Measurements from ENCODE around the gene TCAIM. TPM values are rescaled to one million over a fixed set of nuclear protein-coding genes. Genes with fewer than 3 reads are reported as not detected.

TCAIM gene
- total and polyA plus RNA-seq, 4 experiments from 2014 or later = 16.7 to 21.8 (median 19.3) TPM

- Histone ChIP-seq H3K27ac (ENCODE audit: low read depth, low read length) (no peak overlapping the region), H3K36me3 (ENCODE audit: insufficient read depth, low read length) (no peaks in the 10 kb centered on the region), H3K4me3 (ENCODE audit: low read length in 2 of 2) (no peak overlapping the region), H3K4me1 (ENCODE audit: insufficient read depth, low read length) (no peaks in the 10 kb centered on the region), H3K9me3 (ENCODE audit: control insufficient read depth in 1 of 2, low read length in 2 of 2) (no peaks in the 10 kb centered on the region), H3K27me3 (ENCODE audit: insufficient read depth, low read length) (no peaks in the 10 kb centered on the region)
- ChIA-PET POLR2A (ENCODE audit: partially characterized antibody) (no interaction called here), CTCF (ENCODE audit: partially characterized antibody) (no interaction called here)
- DNase-seq = no peak
- intact Hi-C loops (cut with micrococcal nuclease) = no loop called here
- H3K36me3 Mint-ChIP-seq = no peaks in the 10 kb centered on the region
- peaks cover 1 to 17% of the 10 kb centered on the region in 2 donors for H3K27me3 Mint-ChIP-seq
- peaks cover 0 to 6% (median 0%) of the 10 kb centered on the region in 8 donors for H3K9me3 Mint-ChIP-seq
- H3K27ac Mint-ChIP-seq = no peak overlapping the region
- H3K4me3 Mint-ChIP-seq = no peak overlapping the region
- H3K4me1 Mint-ChIP-seq = no peaks in the 10 kb centered on the region
Observed at GRCh38 chr3:44309500-44309899, 29.1 kb upstream of the TCAIM start.

GRCh38 chr3:44318891-44319311 is 19.7 kb upstream of the TCAIM start:
- H3K9me3 Mint-ChIP-seq = no peaks in the 10 kb centered on the region
- Histone ChIP-seq H3K4me1 (ENCODE audit: insufficient read depth, low read length) (no peaks in the 10 kb centered on the region), H3K27me3 (ENCODE audit: insufficient read depth, low read length) (no peaks in the 10 kb centered on the region), H3K9me3 (ENCODE audit: control insufficient read depth in 1 of 2, low read length in 2 of 2) (no peaks in the 10 kb centered on the region), H3K4me3 (ENCODE audit: low read length in 2 of 2) (no peak overlapping the region), H3K36me3 (ENCODE audit: insufficient read depth, low read length) (no peaks in the 10 kb centered on the region), H3K27ac (ENCODE audit: low read depth, low read length) (no peak overlapping the region)
- intact Hi-C loops (cut with micrococcal nuclease) = no loop called here
- no peaks in the 10 kb centered on the region for H3K36me3 Mint-ChIP-seq
- no peak overlapping the region for H3K27ac Mint-ChIP-seq
- POLR2A ChIA-PET (ENCODE audit: partially characterized antibody) = no interaction called here
- CTCF ChIA-PET (ENCODE audit: partially characterized antibody) = no interaction called here
- no peak overlapping the region for H3K4me3 Mint-ChIP-seq
- peaks cover 0 to 4% (median 0%) of the 10 kb centered on the region in 4 donors for H3K4me1 Mint-ChIP-seq
- no peak for DNase-seq
- peaks cover 7% of the 10 kb centered on the region in 2 donors for H3K27me3 Mint-ChIP-seq

DNA sequence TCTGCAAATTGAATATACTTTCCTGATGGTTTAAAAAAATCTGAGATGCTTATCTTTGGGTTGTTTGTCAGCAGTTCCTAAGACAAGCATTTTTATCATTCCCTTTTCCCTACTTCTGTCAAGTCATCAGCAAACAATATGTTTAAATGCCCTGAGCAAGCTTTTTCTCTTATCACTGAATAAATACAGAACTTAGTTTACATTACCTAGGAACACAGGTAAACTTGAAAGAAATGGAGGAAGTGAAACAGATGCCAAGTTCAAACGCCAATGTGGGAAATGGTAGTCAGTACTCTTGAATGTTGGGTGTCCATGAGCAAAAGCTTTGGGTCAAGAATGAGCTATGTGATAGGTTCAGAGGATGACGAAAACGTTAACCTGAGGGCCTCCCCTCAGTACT is 17.2 kb upstream of the TCAIM start:
- POLR2A ChIA-PET (ENCODE audit: partially characterized antibody) = no interaction called here

GRCh38 chr3:44323341-44323955 is 15.1 kb upstream of the TCAIM start:
- Histone ChIP-seq H3K36me3 (ENCODE audit: insufficient read depth, low read length) (no peaks in the 10 kb centered on the region), H3K27me3 (ENCODE audit: insufficient read depth, low read length) (no peaks in the 10 kb centered on the region), H3K27ac (ENCODE audit: low read depth, low read length) (no peak overlapping the region), H3K9me3 (ENCODE audit: control insufficient read depth in 1 of 2, low read length in 2 of 2) (no peaks in the 10 kb centered on the region), H3K4me3 (ENCODE audit: low read length in 2 of 2) (no peak overlapping the region), H3K4me1 (ENCODE audit: insufficient read depth, low read length) (no peaks in the 10 kb centered on the region)
- POLR2A ChIA-PET (ENCODE audit: partially characterized antibody) = interaction anchor here (1.3 kb wide), 1 partner anchor 14 kb away, joined by 3 read pairs; no protein-coding TSS in a partner anchor
- H3K4me3 Mint-ChIP-seq = no peak overlapping the region
- H3K27ac Mint-ChIP-seq = no peak overlapping the region
- CTCF ChIA-PET (ENCODE audit: partially characterized antibody) = interaction anchor here (0.7 to 2.2 kb wide), 6 partner anchors 8 to 590 kb away, joined by 3 to 7 read pairs (median 6); no protein-coding TSS in a partner anchor
- intact Hi-C loops (cut with micrococcal nuclease) = loop anchor here (1.0 to 5.0 kb wide), 4 partner anchors 154 to 591 kb away; partner anchors contain the start of gene ZNF445
- peaks cover 6 to 7% of the 10 kb centered on the region in 2 donors for H3K27me3 Mint-ChIP-seq
- H3K36me3 Mint-ChIP-seq = no peaks in the 10 kb centered on the region
- peaks cover 0 to 3% (median 0%) of the 10 kb centered on the region in 8 donors for H3K9me3 Mint-ChIP-seq
- DNase-seq = peak in 4 of 5 donors; percentile 39 to 49 (median 46)
- H3K4me1 Mint-ChIP-seq = peaks cover 0 to 4% (median 0%) of the 10 kb centered on the region in 4 donors

More for the DNA sequence above, 17.2 kb upstream of the TCAIM start:
- intact Hi-C loops (cut with micrococcal nuclease) = loop anchor here (5.0 kb wide), 2 partner anchors 191 to 211 kb away; no protein-coding TSS in a partner anchor
- no peaks in the 10 kb centered on the region for H3K36me3 Mint-ChIP-seq
- Histone ChIP-seq H3K36me3 (ENCODE audit: insufficient read depth, low read length) (no peaks in the 10 kb centered on the region), H3K9me3 (ENCODE audit: control insufficient read depth in 1 of 2, low read length in 2 of 2) (no peaks in the 10 kb centered on the region), H3K27me3 (ENCODE audit: insufficient read depth, low read length) (no peaks in the 10 kb centered on the region), H3K4me1 (ENCODE audit: insufficient read depth, low read length) (no peaks in the 10 kb centered on the region), H3K27ac (ENCODE audit: low read depth, low read length) (no peak overlapping the region), H3K4me3 (ENCODE audit: low read length in 2 of 2) (no peak overlapping the region)
- CTCF ChIA-PET (ENCODE audit: partially characterized antibody) = interaction anchor here (1.0 to 1.7 kb wide), 2 partner anchors 17 to 118 kb away, joined by 3 to 7 read pairs; no protein-coding TSS in a partner anchor
- H3K4me1 Mint-ChIP-seq = peaks cover 0 to 4% (median 0%) of the 10 kb centered on the region in 4 donors
- peaks cover 4 to 8% of the 10 kb centered on the region in 2 donors for H3K27me3 Mint-ChIP-seq
- no peak overlapping the region for H3K27ac Mint-ChIP-seq
- H3K4me3 Mint-ChIP-seq = no peak overlapping the region
- H3K9me3 Mint-ChIP-seq = peaks cover 0 to 2% (median 0%) of the 10 kb centered on the region in 8 donors
- DNase-seq = no peak

- Histone ChIP-seq H3K9me3 (ENCODE audit: control insufficient read depth in 1 of 2, low read length in 2 of 2) (no peaks in the 10 kb centered on the region), H3K27ac (ENCODE audit: low read depth, low read length) (no peak overlapping the region), H3K36me3 (ENCODE audit: insufficient read depth, low read length) (no peaks in the 10 kb centered on the region), H3K4me1 (ENCODE audit: insufficient read depth, low read length) (no peaks in the 10 kb centered on the region), H3K27me3 (ENCODE audit: insufficient read depth, low read length) (no peaks in the 10 kb centered on the region), H3K4me3 (ENCODE audit: low read length in 2 of 2) (no peak overlapping the region)
- H3K9me3 Mint-ChIP-seq = peaks cover 0 to 3% (median 0%) of the 10 kb centered on the region in 8 donors
- DNase-seq = no peak
- CTCF ChIA-PET (ENCODE audit: partially characterized antibody) = interaction anchor here (1.3 to 2.2 kb wide), 3 partner anchors 13 to 589 kb away, joined by 6 to 7 read pairs (median 7); no protein-coding TSS in a partner anchor
- POLR2A ChIA-PET (ENCODE audit: partially characterized antibody) = interaction anchor here (1.3 kb wide), 1 partner anchor 13 kb away, joined by 3 read pairs; no protein-coding TSS in a partner anchor
- intact Hi-C loops (cut with micrococcal nuclease) = loop anchor here (5.0 kb wide), 2 partner anchors 188 to 208 kb away; no protein-coding TSS in a partner anchor
- no peaks in the 10 kb centered on the region for H3K36me3 Mint-ChIP-seq
- peaks cover 5 to 7% of the 10 kb centered on the region in 2 donors for H3K27me3 Mint-ChIP-seq
- no peaks in the 10 kb centered on the region for H3K4me1 Mint-ChIP-seq
- H3K27ac Mint-ChIP-seq = no peak overlapping the region
- H3K4me3 Mint-ChIP-seq = no peak overlapping the region
Observed at GRCh38 chr3:44324584-44324983, 14.0 kb upstream of the TCAIM start.

DNA sequence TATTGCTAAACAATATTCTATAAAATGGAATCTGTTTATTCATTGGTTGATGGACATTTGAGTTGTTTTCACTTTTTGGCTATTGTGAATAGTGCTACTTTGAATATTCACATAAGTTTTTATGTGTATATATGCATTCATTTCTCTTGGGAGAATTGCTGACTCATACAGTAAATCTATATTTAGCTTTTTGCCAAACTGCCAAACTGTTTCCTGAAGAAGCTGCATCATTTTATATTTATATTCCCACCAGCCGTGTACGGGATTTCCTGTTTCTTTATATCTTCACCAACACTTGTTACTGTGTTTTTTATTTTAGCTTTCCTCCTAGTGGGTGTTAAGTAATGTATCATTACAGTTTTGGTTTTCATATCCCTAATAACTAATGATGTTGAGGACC is 12.5 kb upstream of the TCAIM start:
- no peaks in the 10 kb centered on the region for H3K36me3 ChIP-seq (ENCODE audit: insufficient read depth, low read length)
- H3K4me1 Mint-ChIP-seq = no peaks in the 10 kb centered on the region
- H3K27ac Mint-ChIP-seq = no peak overlapping the region
- H3K36me3 Mint-ChIP-seq = no peaks in the 10 kb centered on the region
- DNase-seq = no peak
- peaks cover 5 to 13% of the 10 kb centered on the region in 2 donors for H3K27me3 Mint-ChIP-seq
- POLR2A ChIA-PET (ENCODE audit: partially characterized antibody) = no interaction called here
- no peak overlapping the region for H3K4me3 ChIP-seq (ENCODE audit: low read length in 2 of 2)
- intact Hi-C loops (cut with micrococcal nuclease) = no loop called here
- no peaks in the 10 kb centered on the region for H3K4me1 ChIP-seq (ENCODE audit: insufficient read depth, low read length)
- H3K27me3 ChIP-seq (ENCODE audit: insufficient read depth, low read length) = no peaks in the 10 kb centered on the region
- no peak overlapping the region for H3K27ac ChIP-seq (ENCODE audit: low read depth, low read length)
- CTCF ChIA-PET (ENCODE audit: partially characterized antibody) = interaction anchor here (1.0 kb wide), 2 partner anchors 9 to 11 kb away, joined by 3 to 4 read pairs; no protein-coding TSS in a partner anchor
- no peak overlapping the region for H3K4me3 Mint-ChIP-seq
- H3K9me3 Mint-ChIP-seq = peaks cover 0 to 3% (median 0%) of the 10 kb centered on the region in 8 donors
- H3K9me3 ChIP-seq (ENCODE audit: control insufficient read depth in 1 of 2, low read length in 2 of 2) = no peaks in the 10 kb centered on the region

DNA sequence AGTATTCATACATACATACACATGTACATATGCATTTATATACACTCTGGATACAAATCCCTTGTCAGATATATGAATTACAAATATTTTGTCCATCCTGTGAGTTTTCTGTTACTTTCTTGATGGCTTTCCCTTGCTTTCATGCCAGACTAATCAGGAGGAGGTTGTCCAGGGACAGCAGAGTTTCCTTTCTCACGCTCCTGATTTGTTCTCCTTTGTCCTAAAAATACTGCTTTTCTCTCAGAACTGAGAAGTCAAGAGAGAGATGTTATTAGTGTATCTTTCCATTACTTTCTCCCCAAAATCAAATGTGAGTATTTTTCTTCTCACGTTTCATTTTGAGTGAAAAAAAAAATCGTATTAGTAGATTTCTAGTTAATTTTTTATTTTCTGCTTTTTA is 12.1 kb upstream of the TCAIM start:
- Histone ChIP-seq H3K27me3 (ENCODE audit: insufficient read depth, low read length) (no peaks in the 10 kb centered on the region), H3K4me3 (ENCODE audit: low read length in 2 of 2) (no peak overlapping the region), H3K27ac (ENCODE audit: low read depth, low read length) (no peak overlapping the region), H3K36me3 (ENCODE audit: insufficient read depth, low read length) (no peaks in the 10 kb centered on the region), H3K9me3 (ENCODE audit: control insufficient read depth in 1 of 2, low read length in 2 of 2) (no peaks in the 10 kb centered on the region), H3K4me1 (ENCODE audit: insufficient read depth, low read length) (no peaks in the 10 kb centered on the region)
- Mint-ChIP-seq H3K4me1 (no peaks in the 10 kb centered on the region), H3K9me3 (peaks cover 0 to 3% (median 0%) of the 10 kb centered on the region in 8 donors), H3K4me3 (no peak overlapping the region), H3K36me3 (no peaks in the 10 kb centered on the region), H3K27ac (no peak overlapping the region), H3K27me3 (peaks cover 5 to 13% of the 10 kb centered on the region in 2 donors)
- DNase-seq = no peak
- ChIA-PET POLR2A (ENCODE audit: partially characterized antibody) (no interaction called here), CTCF (ENCODE audit: partially characterized antibody) (interaction anchor here (1.0 kb wide), 2 partner anchors 9 to 11 kb away, joined by 3 to 4 read pairs; no protein-coding TSS in a partner anchor)
- intact Hi-C loops (cut with micrococcal nuclease) = no loop called here

Data from CD4-positive, alpha-beta memory T cell (primary cell).